Measurements from ENCODE around the gene TRAF3IP1.
"Not testable (repeated sequence)": the region's sequence is repeated elsewhere in the genome, so short reads cannot be mapped to it uniquely, and the experiment has no call there.

The TRAF3IP1 gene

GRCh38 chr2:238344035-238344434, 23.7 kb downstream of the TRAF3IP1 start:
- DNase-seq: no peak

- no peak for DNase-seq
Observed at GRCh38 chr2:238344517-238344916, 24.2 kb downstream of the TRAF3IP1 start.

GRCh38 chr2:238345297-238345968, 25.1 kb downstream of the TRAF3IP1 start:
- no peak for DNase-seq

GRCh38 chr2:238346544-238346943, 26.2 kb downstream of the TRAF3IP1 start:
- no peak for DNase-seq

GRCh38 chr2:238350150-238350897, 30.0 kb downstream of the TRAF3IP1 start:
- DNase-seq: no peak

GRCh38 chr2:238351315-238351714, 31.0 kb downstream of the TRAF3IP1 start:
- DNase-seq: no peak

GRCh38 chr2:238352361-238352760, 32.0 kb downstream of the TRAF3IP1 start:
- DNase-seq: no peak

- DNase-seq: no peak
Observed at GRCh38 chr2:238358769-238359168, 38.5 kb downstream of the TRAF3IP1 start.

GRCh38 chr2:238359403-238359802, 39.1 kb downstream of the TRAF3IP1 start:
- DNase-seq: no peak

GRCh38 chr2:238361877-238362276, 41.6 kb downstream of the TRAF3IP1 start:
- DNase-seq: no peak

GRCh38 chr2:238362626-238363025, 42.3 kb downstream of the TRAF3IP1 start:
- no peak for DNase-seq

- DNase-seq: no peak
Observed at GRCh38 chr2:238369591-238370040, 49.3 kb downstream of the TRAF3IP1 start.

GRCh38 chr2:238370094-238370822, 49.9 kb downstream of the TRAF3IP1 start:
- DNase-seq: no peak

- DNase-seq: peak; percentile 46
Observed at GRCh38 chr2:238370823-238371372, 50.6 kb downstream of the TRAF3IP1 start.

- not testable (repeated sequence) for DNase-seq
Observed at GRCh38 chr2:238372277-238372676, 52.0 kb downstream of the TRAF3IP1 start.

- DNase-seq: no peak
Observed at GRCh38 chr2:238376884-238377391, 56.6 kb downstream of the TRAF3IP1 start.

- DNase-seq: no peak
Observed at GRCh38 chr2:238378230-238379095, 58.1 kb downstream of the TRAF3IP1 start.

- DNase-seq: peak; percentile 27
Observed at GRCh38 chr2:238379096-238379810, 58.9 kb downstream of the TRAF3IP1 start.

- no peak for DNase-seq
Observed at GRCh38 chr2:238380336-238380735, 60.0 kb downstream of the TRAF3IP1 start.

GRCh38 chr2:238380785-238381184, 60.5 kb downstream of the TRAF3IP1 start:
- DNase-seq: no peak

- no peak for DNase-seq
Observed at GRCh38 chr2:238381341-238382115, 61.2 kb downstream of the TRAF3IP1 start.
